Measurements from ENCODE around the gene LRP8. TPM values are rescaled to one million over a fixed set of nuclear protein-coding genes. Genes with fewer than 3 reads are reported as not detected.

The LRP8 gene
- 24.0 TPM for polyA plus RNA-seq (2012; ENCODE audit: insufficient read depth, insufficient read length, low read depth)

DNA sequence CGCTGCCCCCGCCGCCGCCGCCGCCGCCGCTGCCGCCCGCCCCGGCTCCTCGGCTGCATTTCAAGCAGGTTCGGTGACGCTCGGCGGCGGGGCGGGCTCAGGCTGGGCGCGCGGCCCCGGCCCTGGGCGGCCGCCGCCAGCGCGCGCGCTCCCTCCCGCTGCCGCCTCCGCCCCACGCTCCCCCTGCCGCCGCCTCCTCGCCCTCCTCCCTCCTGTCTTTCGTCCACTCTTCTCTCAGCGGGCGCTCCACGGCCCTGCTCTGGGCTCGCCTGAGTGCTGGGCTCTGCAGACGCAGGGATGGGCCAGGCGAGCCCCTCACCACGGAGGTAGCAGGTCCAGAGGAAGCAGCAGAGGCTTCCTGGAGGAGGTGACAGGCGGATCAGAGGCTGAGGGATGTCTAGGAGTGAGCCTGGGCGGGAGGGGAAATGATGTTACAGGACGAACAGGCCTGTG is at the start of gene LRP8:
Gene LRP8 (minus strand): TSS at position 62 of the 453 bp plus-strand sequence. CDS start 158 bp downstream, outside the sequence.
- Histone ChIP-seq H3K9me3 (no peaks in the 10 kb centered on the region), H3K4me3 (ENCODE audit: low read depth, low read length) (peak within 1 kb of the TSS; percentile 74), H3K36me3 (peaks cover 7% of the 10 kb centered on the region; the same call in 1 of the 2 replicates), H3K27me3 (no peaks in the 10 kb centered on the region), H3K4me1 (no peaks in the 10 kb centered on the region)
- DNase-seq, result peak; percentile 78
- TF ChIP-seq, protein P1, sequence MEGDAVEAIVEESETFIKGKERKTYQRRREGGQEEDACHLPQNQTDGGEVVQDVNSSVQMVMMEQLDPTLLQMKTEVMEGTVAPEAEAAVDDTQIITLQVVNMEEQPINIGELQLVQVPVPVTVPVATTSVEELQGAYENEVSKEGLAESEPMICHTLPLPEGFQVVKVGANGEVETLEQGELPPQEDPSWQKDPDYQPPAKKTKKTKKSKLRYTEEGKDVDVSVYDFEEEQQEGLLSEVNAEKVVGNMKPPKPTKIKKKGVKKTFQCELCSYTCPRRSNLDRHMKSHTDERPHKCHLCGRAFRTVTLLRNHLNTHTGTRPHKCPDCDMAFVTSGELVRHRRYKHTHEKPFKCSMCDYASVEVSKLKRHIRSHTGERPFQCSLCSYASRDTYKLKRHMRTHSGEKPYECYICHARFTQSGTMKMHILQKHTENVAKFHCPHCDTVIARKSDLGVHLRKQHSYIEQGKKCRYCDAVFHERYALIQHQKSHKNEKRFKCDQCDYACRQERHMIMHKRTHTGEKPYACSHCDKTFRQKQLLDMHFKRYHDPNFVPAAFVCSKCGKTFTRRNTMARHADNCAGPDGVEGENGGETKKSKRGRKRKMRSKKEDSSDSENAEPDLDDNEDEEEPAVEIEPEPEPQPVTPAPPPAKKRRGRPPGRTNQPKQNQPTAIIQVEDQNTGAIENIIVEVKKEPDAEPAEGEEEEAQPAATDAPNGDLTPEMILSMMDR (IDR thresholded peaks at IDR 0.05; ENCODE audit: low read depth, low read length), result no peak

DNA sequence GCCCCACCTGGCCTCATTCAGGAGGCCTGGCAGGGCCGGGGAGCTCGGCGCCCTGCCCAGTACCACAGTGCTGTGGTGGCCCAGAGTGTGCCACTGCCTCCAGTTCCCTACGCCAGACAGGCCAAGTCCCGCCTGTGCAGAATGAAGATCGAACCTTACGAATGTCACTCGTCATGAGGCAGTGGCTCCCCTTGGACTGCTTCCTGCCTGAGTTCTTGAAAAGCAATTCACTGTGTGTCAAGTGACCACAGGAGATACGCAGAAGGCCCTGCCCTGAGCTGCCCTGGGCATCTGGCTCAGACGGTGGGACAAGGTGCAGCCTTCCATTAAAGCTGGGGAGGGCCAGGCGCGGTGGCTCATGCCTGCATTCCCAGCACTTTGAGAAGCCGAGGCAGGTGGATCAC is 49.6 kb upstream of the LRP8 start:
- TF ChIP-seq, protein P1 (IDR thresholded peaks at IDR 0.05; ENCODE audit: low read depth, low read length), result no peak

DNA sequence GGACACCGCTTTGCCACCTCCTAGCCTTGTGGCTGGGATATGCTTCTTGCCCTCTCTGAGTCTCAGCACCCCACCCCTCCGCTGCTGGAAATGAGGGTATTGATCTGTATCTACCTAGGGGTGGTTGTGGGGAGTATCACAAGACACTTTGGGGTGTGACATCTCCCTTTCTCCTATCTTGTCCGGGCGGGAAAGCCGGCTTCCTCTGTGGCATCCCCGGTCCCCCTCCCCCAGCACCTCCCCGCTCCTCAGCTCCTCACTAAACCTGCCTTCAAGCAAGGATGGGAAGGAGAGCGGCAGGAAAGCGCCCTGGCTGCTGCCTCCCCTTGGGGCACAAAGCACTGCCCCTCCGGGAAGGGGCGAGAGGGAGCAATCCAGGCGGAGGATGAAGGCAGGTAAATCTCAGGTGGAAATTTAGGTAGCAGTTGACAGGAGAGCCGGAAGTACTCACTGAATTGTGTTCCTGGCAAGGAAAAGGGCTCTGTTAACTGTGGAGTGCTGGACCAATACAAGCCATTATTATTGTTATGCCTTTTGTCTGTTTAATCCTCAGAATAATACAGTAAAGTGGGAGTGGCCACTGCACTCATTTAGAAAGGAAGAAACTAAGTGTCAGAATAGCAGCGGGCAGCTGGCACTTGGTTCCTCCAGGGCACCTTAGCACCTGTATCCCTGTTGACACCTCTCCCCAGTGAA is 49.0 kb upstream of the LRP8 start:
- H3K36me3 ChIP-seq, result no peaks in the 10 kb centered on the region
- no peak for DNase-seq
- TF ChIP-seq, protein P1 (IDR thresholded peaks at IDR 0.05; ENCODE audit: low read depth, low read length), result no peak
- H3K4me3 ChIP-seq (ENCODE audit: low read depth, low read length), result no peak overlapping the region
- no peaks in the 10 kb centered on the region for H3K9me3 ChIP-seq
- no peaks in the 10 kb centered on the region for H3K27me3 ChIP-seq
- H3K4me1 ChIP-seq, result peaks cover 6% of the 10 kb centered on the region; the same call in 1 of the 2 replicates

More for the DNA sequence above, 49.6 kb upstream of the LRP8 start:
- no peaks in the 10 kb centered on the region for H3K9me3 ChIP-seq
- H3K27me3 ChIP-seq, result no peaks in the 10 kb centered on the region
- DNase-seq, result no peak
- peaks cover 6% of the 10 kb centered on the region; the same call in 1 of the 2 replicates for H3K4me1 ChIP-seq
- no peak overlapping the region for H3K4me3 ChIP-seq (ENCODE audit: low read depth, low read length)
- no peaks in the 10 kb centered on the region for H3K36me3 ChIP-seq

DNA sequence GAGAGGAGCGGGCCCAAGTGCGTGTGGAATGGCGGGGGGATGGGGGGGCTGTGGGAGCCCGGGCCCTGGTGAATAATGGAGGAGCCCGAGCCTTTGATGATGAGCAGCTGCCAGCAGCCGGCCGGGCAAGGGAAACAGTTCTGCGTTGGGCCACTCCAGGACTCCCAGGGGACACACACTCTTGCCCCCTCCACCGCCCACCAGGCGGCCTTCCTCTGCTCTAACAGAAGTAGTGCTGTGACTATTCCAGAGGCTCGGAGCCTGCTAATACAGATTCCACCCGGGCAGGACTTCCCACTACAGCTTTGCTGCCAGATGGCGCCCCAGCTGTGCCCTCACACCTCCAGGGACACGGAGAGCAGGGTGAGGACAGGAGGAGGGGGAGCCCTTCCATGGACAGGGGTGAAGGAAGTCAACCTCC is 48.2 kb upstream of the LRP8 start:
- no peaks in the 10 kb centered on the region for H3K9me3 ChIP-seq
- no peaks in the 10 kb centered on the region for H3K27me3 ChIP-seq
- no peak overlapping the region for H3K4me3 ChIP-seq (ENCODE audit: low read depth, low read length)
- H3K4me1 ChIP-seq, result peaks cover 6% of the 10 kb centered on the region
- TF ChIP-seq, protein P1 (IDR thresholded peaks at IDR 0.05; ENCODE audit: low read depth, low read length), result peak; percentile 32; the same call in 1 of the 2 replicates
- H3K36me3 ChIP-seq, result no peaks in the 10 kb centered on the region
- peak; percentile 72 for DNase-seq

DNA sequence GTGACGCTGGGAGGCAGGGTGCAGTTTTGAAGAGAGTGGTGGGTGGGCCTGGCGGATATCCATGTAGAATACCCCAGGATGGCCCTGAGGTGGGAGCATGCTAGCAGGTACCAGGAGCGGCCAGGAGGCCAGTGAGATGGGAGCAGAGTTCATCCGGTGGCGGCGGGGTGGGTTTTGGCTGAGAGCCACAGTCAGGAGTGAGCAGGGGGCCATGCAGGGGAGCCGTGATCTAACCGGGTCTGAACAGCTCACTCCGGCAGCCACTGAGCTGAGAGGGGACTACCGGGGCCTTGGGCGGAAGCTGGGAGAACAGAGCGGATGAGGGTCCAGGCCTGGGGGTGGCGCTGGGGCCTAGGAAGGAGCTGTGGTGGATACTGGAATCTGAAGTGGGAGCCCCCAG is 47.6 kb upstream of the LRP8 start:
- TF ChIP-seq, protein P1 (IDR thresholded peaks at IDR 0.05; ENCODE audit: low read depth, low read length), result no peak
- Histone ChIP-seq H3K4me3 (ENCODE audit: low read depth, low read length) (no peak overlapping the region), H3K4me1 (peaks cover 9% of the 10 kb centered on the region), H3K36me3 (no peaks in the 10 kb centered on the region), H3K27me3 (no peaks in the 10 kb centered on the region), H3K9me3 (no peaks in the 10 kb centered on the region)
- DNase-seq, result no peak

DNA sequence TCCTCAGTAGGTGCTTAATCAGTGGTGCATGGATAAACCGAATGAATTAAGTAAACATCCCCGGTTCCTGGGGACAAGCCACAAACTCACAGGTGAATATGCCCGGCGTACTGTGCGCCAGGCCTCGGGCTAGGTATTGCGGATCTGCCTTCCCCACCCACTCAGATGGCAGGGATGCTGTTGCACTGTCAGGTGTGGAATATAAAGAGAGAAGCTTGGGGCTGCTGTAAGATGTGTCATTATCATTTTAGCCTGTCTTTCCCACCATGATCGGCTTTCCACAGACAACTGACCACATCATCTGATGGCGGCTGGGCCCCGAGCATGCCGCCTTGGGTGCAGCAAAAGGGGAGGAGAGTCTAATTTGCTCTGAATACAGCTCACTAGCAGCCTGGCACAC is 45.4 kb upstream of the LRP8 start:
- Histone ChIP-seq H3K4me1 (peaks cover 15% of the 10 kb centered on the region), H3K36me3 (no peaks in the 10 kb centered on the region), H3K4me3 (ENCODE audit: low read depth, low read length) (no peak overlapping the region), H3K9me3 (no peaks in the 10 kb centered on the region), H3K27me3 (no peaks in the 10 kb centered on the region)
- no peak for DNase-seq
- TF ChIP-seq, protein P1 (IDR thresholded peaks at IDR 0.05; ENCODE audit: low read depth, low read length), result no peak

Measured in BE2C (cell line).